Lower leg skin (tissue), 3 donors: ENCODE measurements around the gene DUSP5.

Source experiments
- POLR2A ChIP-seq, 2 donors: fragments of 450-650 bp; IDR thresholded peaks; one replicate each; pipeline ENCODE4 v1.6.1; 2016 to 2017; ENCODE audit warnings: antibody characterized with exemption in 2 of 2, mild to moderate bottlenecking in 1 of 2, moderate library complexity in 1 of 2
- TF ChIP-seq, protein P1 (sequence below), 3 donors: fragments of 450-650 bp; IDR thresholded peaks; one replicate each; pipeline ENCODE4 v1.5.1; 2016; ENCODE audit warnings: antibody characterized with exemption in 3 of 3, mild to moderate bottlenecking in 3 of 3, moderate library complexity in 2 of 3

DNA sequence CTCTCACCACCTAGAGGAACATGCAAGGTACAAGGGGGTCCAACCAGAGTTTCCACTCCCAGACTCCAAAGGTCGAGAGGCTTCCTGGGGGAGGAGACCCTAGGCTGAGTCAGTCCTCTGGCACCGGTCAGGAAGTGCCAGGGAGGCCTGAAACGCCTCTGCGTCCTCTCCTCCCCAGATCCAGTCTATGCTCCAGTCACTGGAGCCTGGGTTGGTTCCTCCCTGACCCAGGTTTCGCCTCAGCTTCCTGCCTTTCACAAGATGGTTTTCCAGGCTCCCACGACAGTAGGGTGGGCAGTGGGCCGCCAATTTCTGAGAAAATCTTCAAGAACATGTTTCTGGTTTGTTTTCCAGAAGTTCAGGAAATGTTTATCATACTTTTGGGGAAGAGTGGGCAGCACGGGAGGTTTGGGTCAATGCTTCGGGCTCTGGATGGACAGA is 30.0 kb downstream of the DUSP5 start:
- TF ChIP-seq, protein P1, sequence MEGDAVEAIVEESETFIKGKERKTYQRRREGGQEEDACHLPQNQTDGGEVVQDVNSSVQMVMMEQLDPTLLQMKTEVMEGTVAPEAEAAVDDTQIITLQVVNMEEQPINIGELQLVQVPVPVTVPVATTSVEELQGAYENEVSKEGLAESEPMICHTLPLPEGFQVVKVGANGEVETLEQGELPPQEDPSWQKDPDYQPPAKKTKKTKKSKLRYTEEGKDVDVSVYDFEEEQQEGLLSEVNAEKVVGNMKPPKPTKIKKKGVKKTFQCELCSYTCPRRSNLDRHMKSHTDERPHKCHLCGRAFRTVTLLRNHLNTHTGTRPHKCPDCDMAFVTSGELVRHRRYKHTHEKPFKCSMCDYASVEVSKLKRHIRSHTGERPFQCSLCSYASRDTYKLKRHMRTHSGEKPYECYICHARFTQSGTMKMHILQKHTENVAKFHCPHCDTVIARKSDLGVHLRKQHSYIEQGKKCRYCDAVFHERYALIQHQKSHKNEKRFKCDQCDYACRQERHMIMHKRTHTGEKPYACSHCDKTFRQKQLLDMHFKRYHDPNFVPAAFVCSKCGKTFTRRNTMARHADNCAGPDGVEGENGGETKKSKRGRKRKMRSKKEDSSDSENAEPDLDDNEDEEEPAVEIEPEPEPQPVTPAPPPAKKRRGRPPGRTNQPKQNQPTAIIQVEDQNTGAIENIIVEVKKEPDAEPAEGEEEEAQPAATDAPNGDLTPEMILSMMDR (IDR thresholded peaks at IDR 0.05): no peak
- no peak for TF ChIP-seq POLR2A (IDR thresholded peaks at IDR 0.05)
